ENCODE measurements around the gene PLBD2.

- TF ChIP-seq CTCF (conservative IDR thresholded peaks at IDR 0.05; ENCODE audit: low read length) (no peak), EZH2phosphoT487 (IDR thresholded peaks at IDR 0.05; ENCODE audit: borderline replicate concordance) (no peak)
Measured at GRCh38 chr12:113330505-113330904, 27.9 kb upstream of the PLBD2 start.

Measured in Loucy (cell line).